Naive thymus-derived CD8-positive, alpha-beta T cell (primary cell): ENCODE measurements around the gene RNF223. TPM values are rescaled to one million over a fixed set of nuclear protein-coding genes. Genes with fewer than 3 reads are reported as not detected.

Experiments used
- ATAC-seq, 2 donors: fragments of 150-1000 bp; cut with Tn5 transposase in 1 of 2; sonication (Bioruptor Pico), chemical (Tn5 transposase) in 1 of 2; 1 replicate in 1 of 2; 2 replicates in 1 of 2; pipeline ENCODE4 v1.10.0; 2021; ENCODE audit warnings: mild to moderate bottlenecking in 2 of 2, moderate library complexity in 2 of 2
- POLR2A ChIA-PET: fragments of 350-600 bp; sonication (Branson Sonifier 250); formaldehyde crosslinking; loops from one replicate; lab custom pipeline; 2021; ENCODE audit warnings: antibody characterized with exemption; lab: Charles Lee
- DNase-seq, 10 donors: peaks; one replicate each; pipeline versions ENCODE4 v3.0.0 to v3.0.0-alpha.2; 2020 to 2022
- H3K27ac Mint-ChIP-seq, 10 donors: one replicate each; pipeline ENCODE4 v1.8.0; 2020 to 2022; ENCODE audit warnings: mild to moderate bottlenecking in 10 of 10, mixed read lengths in 10 of 10, moderate library complexity in 4 of 10, inconsistent platforms in 1 of 10
- H3K27me3 Mint-ChIP-seq, 5 donors: one replicate each; pipeline ENCODE4 v1.8.0; 2021 to 2022; ENCODE audit warnings: mixed read lengths in 5 of 5
- H3K36me3 Mint-ChIP-seq, 3 donors: one replicate each; pipeline ENCODE4 v1.8.0; 2020 to 2022; ENCODE audit warnings: mixed read lengths in 3 of 3, mild to moderate bottlenecking in 2 of 3, inconsistent platforms in 1 of 3
- H3K4me1 Mint-ChIP-seq, 4 donors: one replicate each; pipeline ENCODE4 v1.8.0; 2021 to 2022; ENCODE audit warnings: mixed read lengths in 4 of 4
- H3K4me3 Mint-ChIP-seq, 10 donors: one replicate each; pipeline ENCODE4 v1.8.0; 2020 to 2022; ENCODE audit warnings: mild to moderate bottlenecking in 10 of 10, mixed read lengths in 10 of 10, moderate library complexity in 6 of 10, inconsistent platforms in 1 of 10
- H3K9me3 Mint-ChIP-seq, 9 donors: one replicate each; pipeline ENCODE4 v1.8.0; 2020 to 2022; ENCODE audit warnings: mixed read lengths in 9 of 9, mild to moderate bottlenecking in 3 of 9, inconsistent platforms in 1 of 9, moderate library complexity in 1 of 9
- polyA plus RNA-seq, 3 donors: library from polyadenylated mRNA; unstranded; fragments of 300-500 nt; fragmentation: Illumina TruSeq; gene quantifications; one replicate each; pipeline ENCODE4 v1.2.3, GENCODE V29; 2021
- total RNA-seq, 8 experiments: library from RNA in 2 of 8; stranded (reverse) in 2 of 8; gene quantifications; one replicate each; pipeline ENCODE4 v1.2.3 and lab custom pipeline; 2021 to 2026

RNF223 gene
- total and polyA plus RNA-seq, 5 experiments from 2014 or later: not detected

GRCh38 chr1:1051127-1051810, 22.8 kb downstream of the RNF223 start:
- no peak overlapping the region for H3K27ac Mint-ChIP-seq
- peaks cover 0 to 4% (median 0%) of the 10 kb centered on the region in 3 donors for H3K36me3 Mint-ChIP-seq
- no peaks in the 10 kb centered on the region for H3K9me3 Mint-ChIP-seq
- H3K27me3 Mint-ChIP-seq: no peaks in the 10 kb centered on the region
- H3K4me1 Mint-ChIP-seq: peaks cover 0 to 4% (median 0%) of the 10 kb centered on the region in 4 donors
- ATAC-seq (no peak), DNase-seq (no peak)
- no peak overlapping the region for H3K4me3 Mint-ChIP-seq
- POLR2A ChIA-PET: no interaction called here

GRCh38 chr1:1050577-1051052, 23.5 kb downstream of the RNF223 start:
- H3K4me3 Mint-ChIP-seq: no peak overlapping the region
- H3K27me3 Mint-ChIP-seq: no peaks in the 10 kb centered on the region
- DNase-seq (no peak), ATAC-seq (no peak)
- H3K4me1 Mint-ChIP-seq: peaks cover 0 to 4% (median 0%) of the 10 kb centered on the region in 4 donors
- no peaks in the 10 kb centered on the region for H3K9me3 Mint-ChIP-seq
- POLR2A ChIA-PET: no interaction called here
- peaks cover 0 to 4% (median 0%) of the 10 kb centered on the region in 3 donors for H3K36me3 Mint-ChIP-seq
- no peak overlapping the region for H3K27ac Mint-ChIP-seq

GRCh38 chr1:1049318-1050165, 24.6 kb downstream of the RNF223 start:
- Mint-ChIP-seq H3K9me3 (no peaks in the 10 kb centered on the region), H3K4me1 (peaks cover 0 to 4% (median 0%) of the 10 kb centered on the region in 4 donors), H3K27ac (no peak overlapping the region), H3K27me3 (no peaks in the 10 kb centered on the region), H3K36me3 (peaks cover 0 to 4% (median 0%) of the 10 kb centered on the region in 3 donors), H3K4me3 (no peak overlapping the region)
- DNase-seq: no peak
- POLR2A ChIA-PET: no interaction called here
- ATAC-seq: no peak

GRCh38 chr1:1048765-1049164, 25.3 kb downstream of the RNF223 start:
- Mint-ChIP-seq H3K27ac (no peak overlapping the region), H3K4me3 (no peak overlapping the region)

GRCh38 chr1:1047963-1048362, 26.1 kb downstream of the RNF223 start:
- ATAC-seq (no peak), DNase-seq (no peak)
- H3K4me1 Mint-ChIP-seq: peaks cover 0 to 8% (median 2%) of the 10 kb centered on the region in 4 donors
- peaks cover 0 to 5% (median 0%) of the 10 kb centered on the region in 9 donors for H3K9me3 Mint-ChIP-seq
- peaks cover 0 to 4% (median 0%) of the 10 kb centered on the region in 3 donors for H3K36me3 Mint-ChIP-seq
- POLR2A ChIA-PET: no interaction called here
- no peak overlapping the region for H3K4me3 Mint-ChIP-seq
- H3K27ac Mint-ChIP-seq: no peak overlapping the region
- no peaks in the 10 kb centered on the region for H3K27me3 Mint-ChIP-seq

More at GRCh38 chr1:1048765-1049164, 25.3 kb downstream of the RNF223 start:
- Mint-ChIP-seq H3K9me3 (no peaks in the 10 kb centered on the region), H3K36me3 (peaks cover 0 to 4% (median 0%) of the 10 kb centered on the region in 3 donors), H3K4me1 (peaks cover 0 to 4% (median 0%) of the 10 kb centered on the region in 4 donors), H3K27me3 (no peaks in the 10 kb centered on the region)
- DNase-seq (no peak), ATAC-seq (no peak)
- POLR2A ChIA-PET: no interaction called here

GRCh38 chr1:1047407-1047806, 26.7 kb downstream of the RNF223 start:
- no peak for DNase-seq
- POLR2A ChIA-PET: no interaction called here
- Mint-ChIP-seq H3K4me1 (peaks cover 0 to 9% (median 3%) of the 10 kb centered on the region in 4 donors), H3K27ac (no peak overlapping the region), H3K36me3 (peaks cover 0 to 4% (median 0%) of the 10 kb centered on the region in 3 donors), H3K27me3 (no peaks in the 10 kb centered on the region), H3K4me3 (no peak overlapping the region), H3K9me3 (peaks cover 0 to 8% (median 0%) of the 10 kb centered on the region in 9 donors)
- no peak for ATAC-seq

- Mint-ChIP-seq H3K9me3 (peaks cover 0 to 8% (median 0%) of the 10 kb centered on the region in 9 donors), H3K4me1 (peaks cover 0 to 12% (median 3%) of the 10 kb centered on the region in 4 donors), H3K36me3 (peaks cover 0 to 2% (median 0%) of the 10 kb centered on the region in 3 donors), H3K27ac (no peak overlapping the region), H3K4me3 (no peak overlapping the region), H3K27me3 (no peaks in the 10 kb centered on the region)
- ATAC-seq (no peak), DNase-seq (no peak)
- POLR2A ChIA-PET: no interaction called here
Observed at GRCh38 chr1:1046767-1047166, 27.3 kb downstream of the RNF223 start.

- peaks cover 0 to 12% (median 3%) of the 10 kb centered on the region in 4 donors for H3K4me1 Mint-ChIP-seq
- H3K9me3 Mint-ChIP-seq: peaks cover 0 to 8% (median 0%) of the 10 kb centered on the region in 9 donors
- POLR2A ChIA-PET: no interaction called here
- ATAC-seq (no peak), DNase-seq (no peak)
- H3K36me3 Mint-ChIP-seq: peaks cover 0 to 2% (median 0%) of the 10 kb centered on the region in 3 donors
- no peak overlapping the region for H3K27ac Mint-ChIP-seq
- no peak overlapping the region for H3K4me3 Mint-ChIP-seq
- H3K27me3 Mint-ChIP-seq: no peaks in the 10 kb centered on the region
Observed at GRCh38 chr1:1046243-1046642, 27.9 kb downstream of the RNF223 start.

- Mint-ChIP-seq H3K4me1 (peaks cover 0 to 13% (median 3%) of the 10 kb centered on the region in 4 donors), H3K4me3 (no peak overlapping the region), H3K27me3 (no peaks in the 10 kb centered on the region), H3K36me3 (peaks cover 0 to 2% (median 0%) of the 10 kb centered on the region in 3 donors), H3K27ac (no peak overlapping the region), H3K9me3 (peaks cover 0 to 8% (median 0%) of the 10 kb centered on the region in 9 donors)
- DNase-seq: no peak
- POLR2A ChIA-PET: no interaction called here
- no peak for ATAC-seq
Observed at GRCh38 chr1:1045129-1045528, 29.0 kb downstream of the RNF223 start.

- no peaks in the 10 kb centered on the region for H3K27me3 Mint-ChIP-seq
- ATAC-seq (no peak), DNase-seq (no peak)
- POLR2A ChIA-PET: no interaction called here
- peak overlapping the region in 1 of 10 donors; percentile 69 for H3K27ac Mint-ChIP-seq
- no peak overlapping the region for H3K4me3 Mint-ChIP-seq
- H3K4me1 Mint-ChIP-seq: peaks cover 3 to 18% (median 7%) of the 10 kb centered on the region in 4 donors
- peaks cover 0 to 2% (median 0%) of the 10 kb centered on the region in 3 donors for H3K36me3 Mint-ChIP-seq
- peaks cover 0 to 8% (median 0%) of the 10 kb centered on the region in 9 donors for H3K9me3 Mint-ChIP-seq
Observed at GRCh38 chr1:1044455-1045078, 29.5 kb downstream of the RNF223 start.

- Mint-ChIP-seq H3K27ac (no peak overlapping the region), H3K27me3 (no peaks in the 10 kb centered on the region), H3K36me3 (peaks cover 0 to 2% (median 0%) of the 10 kb centered on the region in 3 donors), H3K4me3 (no peak overlapping the region), H3K4me1 (peaks cover 9 to 25% (median 12%) of the 10 kb centered on the region in 4 donors), H3K9me3 (peaks cover 0 to 8% (median 0%) of the 10 kb centered on the region in 9 donors)
- POLR2A ChIA-PET: no interaction called here
- ATAC-seq (no peak), DNase-seq (no peak)
Observed at GRCh38 chr1:1043921-1044320, 30.2 kb downstream of the RNF223 start.

GRCh38 chr1:1043411-1043810, 30.7 kb downstream of the RNF223 start:
- POLR2A ChIA-PET: no interaction called here
- Mint-ChIP-seq H3K27me3 (no peaks in the 10 kb centered on the region), H3K36me3 (peaks cover 0 to 2% (median 0%) of the 10 kb centered on the region in 3 donors), H3K9me3 (peaks cover 0 to 8% (median 0%) of the 10 kb centered on the region in 9 donors), H3K4me1 (peaks cover 15 to 30% (median 17%) of the 10 kb centered on the region in 4 donors), H3K27ac (peak overlapping the region in 1 of 10 donors; percentile 53), H3K4me3 (no peak overlapping the region)
- no peak for ATAC-seq
- DNase-seq: no peak
